Measurements from ENCODE around the gene KLK6.

KLK6 gene

GRCh38 chr19:50909240-50910070 lies 59.9 kb downstream of the KLK6 start:
- DNase-seq, result peak in 1 of 2 donors; percentile 18
